Measurements from ENCODE around the gene NPS.

NPS gene

GRCh38 chr10:127569210-127569609, 20.1 kb downstream of the NPS start:
- Histone ChIP-seq H3K36me3 (ENCODE audit: low read length) (no peaks in the 10 kb centered on the region), H3K9me2 (replicated peaks; ENCODE audit: insufficient read depth, low read length) (no peaks in the 10 kb centered on the region), H3K9ac (ENCODE audit: low read length) (no peak overlapping the region), H3K4me3 (ENCODE audit: insufficient read depth, low read length, poor library complexity, severe bottlenecking) (no peak overlapping the region), H3F3A (ENCODE audit: insufficient read depth) (no peaks in the 10 kb centered on the region), H4K20me1 (ENCODE audit: low read depth, low read length) (no peaks in the 10 kb centered on the region), H3K27ac (ENCODE audit: low read depth, low read length) (no peak overlapping the region), H3K79me2 (ENCODE audit: insufficient read depth, low read length) (no peaks in the 10 kb centered on the region), H3K4me2 (ENCODE audit: low read depth, low read length, poor library complexity, severe bottlenecking) (no peak overlapping the region), H3K27me3 (ENCODE audit: low read length) (no peaks in the 10 kb centered on the region), H2AFZ (ENCODE audit: low read depth, low read length, severe bottlenecking) (no peak overlapping the region), H3K9me3 (ENCODE audit: insufficient read depth, low read length) (no peaks in the 10 kb centered on the region)
- no peak for TF ChIP-seq CTCF (IDR thresholded peaks at IDR 0.05; ENCODE audit: insufficient read depth, low read length, poor library complexity, severe bottlenecking)
- no peak for TF ChIP-seq EZH2phosphoT487 (conservative IDR thresholded peaks at IDR 0.05; ENCODE audit: low read length)

- Histone ChIP-seq H2AFZ (ENCODE audit: low read depth, low read length, severe bottlenecking) (no peak overlapping the region), H3K79me2 (ENCODE audit: insufficient read depth, low read length) (no peaks in the 10 kb centered on the region), H3K27me3 (ENCODE audit: low read length) (no peaks in the 10 kb centered on the region), H3F3A (ENCODE audit: insufficient read depth) (no peaks in the 10 kb centered on the region), H4K20me1 (ENCODE audit: low read depth, low read length) (no peaks in the 10 kb centered on the region), H3K9me2 (replicated peaks; ENCODE audit: insufficient read depth, low read length) (no peaks in the 10 kb centered on the region), H3K4me2 (ENCODE audit: low read depth, low read length, poor library complexity, severe bottlenecking) (no peak overlapping the region), H3K9me3 (ENCODE audit: insufficient read depth, low read length) (no peaks in the 10 kb centered on the region), H3K36me3 (ENCODE audit: low read length) (no peaks in the 10 kb centered on the region), H3K27ac (ENCODE audit: low read depth, low read length) (no peak overlapping the region), H3K4me3 (ENCODE audit: insufficient read depth, low read length, poor library complexity, severe bottlenecking) (no peak overlapping the region), H3K9ac (ENCODE audit: low read length) (no peak overlapping the region)
- TF ChIP-seq CTCF (IDR thresholded peaks at IDR 0.05; ENCODE audit: insufficient read depth, low read length, poor library complexity, severe bottlenecking) (no peak), EZH2phosphoT487 (conservative IDR thresholded peaks at IDR 0.05; ENCODE audit: low read length) (no peak)
Observed at GRCh38 chr10:127570036-127570435, 20.9 kb downstream of the NPS start.

GRCh38 chr10:127571386-127571785, 22.3 kb downstream of the NPS start:
- H3K27me3 ChIP-seq (ENCODE audit: low read length): no peaks in the 10 kb centered on the region
- no peaks in the 10 kb centered on the region for H4K20me1 ChIP-seq (ENCODE audit: low read depth, low read length)
- no peaks in the 10 kb centered on the region for H3K36me3 ChIP-seq (ENCODE audit: low read length)
- no peak overlapping the region for H3K4me2 ChIP-seq (ENCODE audit: low read depth, low read length, poor library complexity, severe bottlenecking)
- no peaks in the 10 kb centered on the region for H3K79me2 ChIP-seq (ENCODE audit: insufficient read depth, low read length)
- no peak overlapping the region for H3K4me3 ChIP-seq (ENCODE audit: insufficient read depth, low read length, poor library complexity, severe bottlenecking)
- H3K9me2 ChIP-seq (replicated peaks; ENCODE audit: insufficient read depth, low read length): no peaks in the 10 kb centered on the region
- TF ChIP-seq CTCF (IDR thresholded peaks at IDR 0.05; ENCODE audit: insufficient read depth, low read length, poor library complexity, severe bottlenecking) (no peak), EZH2phosphoT487 (conservative IDR thresholded peaks at IDR 0.05; ENCODE audit: low read length) (no peak)
- H3K9ac ChIP-seq (ENCODE audit: low read length): no peak overlapping the region
- no peak overlapping the region for H2AFZ ChIP-seq (ENCODE audit: low read depth, low read length, severe bottlenecking)
- no peaks in the 10 kb centered on the region for H3K9me3 ChIP-seq (ENCODE audit: insufficient read depth, low read length)
- no peaks in the 10 kb centered on the region for H3F3A ChIP-seq (ENCODE audit: insufficient read depth)
- no peak overlapping the region for H3K27ac ChIP-seq (ENCODE audit: low read depth, low read length)
